Lower leg skin (tissue), 3 donors: ENCODE data around the gene PIM3.

Experiments
- CTCF ChIP-seq, 3 donors: fragments of 450-650 bp; IDR thresholded peaks; one replicate each; pipeline ENCODE4 v1.5.1; 2016; ENCODE audit warnings: antibody characterized with exemption in 3 of 3, mild to moderate bottlenecking in 3 of 3, moderate library complexity in 2 of 3
- POLR2A ChIP-seq, 2 donors: fragments of 450-650 bp; IDR thresholded peaks; one replicate each; pipeline ENCODE4 v1.6.1; 2016 to 2017; ENCODE audit warnings: antibody characterized with exemption in 2 of 2, mild to moderate bottlenecking in 1 of 2, moderate library complexity in 1 of 2

DNA sequence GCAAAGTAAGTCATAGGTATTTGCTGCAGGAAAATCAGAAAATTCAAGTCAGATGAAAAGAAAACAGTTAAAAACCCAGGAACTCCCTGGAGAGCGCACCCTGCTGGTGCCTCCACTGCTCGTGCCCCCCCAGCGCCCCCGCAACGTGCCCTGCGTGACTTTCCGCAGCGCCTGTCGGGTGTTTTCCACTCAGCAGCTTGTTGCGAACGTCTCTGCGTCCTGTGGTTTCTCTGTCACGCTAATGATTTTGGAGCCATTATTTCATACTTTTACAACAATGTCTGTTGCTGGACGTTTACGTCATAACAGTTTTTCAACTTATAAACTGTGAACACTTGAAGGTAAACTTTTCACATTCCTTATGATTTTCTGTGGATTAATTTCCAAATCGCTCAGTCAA is 37.1 kb upstream of the PIM3 start:
- TF ChIP-seq CTCF (IDR thresholded peaks at IDR 0.05) (no peak), POLR2A (IDR thresholded peaks at IDR 0.05) (no peak)
